PC-3 (cell line): ENCODE data around the gene EP400. TPM values are rescaled to one million over a fixed set of nuclear protein-coding genes. Genes with fewer than 3 reads are reported as not detected.
"Not testable (repeated sequence)": the region's sequence is repeated elsewhere in the genome, so short reads cannot be mapped to it uniquely, and the experiment has no call there.

Experiments
- ATAC-seq: fragments of 200-7000 bp; cut with Tn5 transposase; 2 replicates; pipeline ENCODE4 v1.9.1; 2020; ENCODE audit warnings: mild to moderate bottlenecking, moderate library complexity
- BruUV-seq: library from RNA; stranded (reverse); fragments of 400-500 nt; replicated peaks from 2 replicates; lab custom pipeline; 2021; lab: Mats Ljungman, UMichigan
- CTCF ChIA-PET: fragments of 300-600 bp; sonication (Branson Sonifier 250); formaldehyde crosslinking; loops from one replicate; lab custom pipeline; 2022; ENCODE audit warnings: antibody characterized with exemption; lab: Charles Lee
- POLR2A ChIA-PET: fragments of 300-600 bp; sonication (Branson Sonifier 250); formaldehyde crosslinking; loops from one replicate; lab custom pipeline; 2022; ENCODE audit warnings: antibody characterized with exemption; ENCODE audit not compliant: unreplicated experiment; lab: Charles Lee
- DNase-seq: peaks from one replicate; pipeline ENCODE4 v3.0.0-alpha.2; 2015
- H2AFZ ChIP-seq: fragments of 300-600 bp; sonication (generic); 2 replicates; pipeline ENCODE4 v1.6.0; 2016; ENCODE audit warnings: antibody characterized with exemption, low read length
- H3F3A ChIP-seq: fragments of 300-600 bp; sonication (generic); one replicate; pipeline ENCODE4 v1.6.0; 2017; ENCODE audit warnings: antibody characterized with exemption, low read length, control low read depth, mild to moderate bottlenecking; ENCODE audit not compliant: unreplicated experiment
- H3K27ac ChIP-seq: fragments of 300-600 bp; sonication (generic); 2 replicates; pipeline ENCODE4 v1.5.1; 2016; ENCODE audit warnings: mild to moderate bottlenecking, low read length
- H3K27me3 ChIP-seq: fragments of 300-600 bp; sonication (generic); 2 replicates; pipeline ENCODE4 v1.6.1; 2016; ENCODE audit warnings: low read length, mixed read lengths
- H3K36me3 ChIP-seq: fragments of 300-600 bp; sonication (generic); 2 replicates; pipeline ENCODE4 v1.6.1; 2016; ENCODE audit warnings: low read depth, mixed run types, low read length, mixed read lengths
- H3K4me1 ChIP-seq: fragments of 300-600 bp; sonication (generic); 2 replicates; pipeline ENCODE4 v1.5.1; 2016; ENCODE audit warnings: low read length; ENCODE audit not compliant: insufficient read depth
- H3K4me2 ChIP-seq: fragments of 300-600 bp; sonication (generic); 2 replicates; pipeline ENCODE4 v1.6.0; 2016; ENCODE audit warnings: low read length
- H3K4me3 ChIP-seq: fragments of 300-600 bp; sonication (generic); 2 replicates; pipeline ENCODE4 v1.5.1; 2016; ENCODE audit warnings: mild to moderate bottlenecking, low read length, mixed read lengths
- H3K79me2 ChIP-seq: fragments of 300-600 bp; sonication (generic); 2 replicates; pipeline ENCODE4 v1.6.1; 2017; ENCODE audit warnings: low read length, mixed read lengths
- H3K9ac ChIP-seq: fragments of 300-600 bp; sonication (generic); 2 replicates; pipeline ENCODE4 v1.6.0; 2016; ENCODE audit warnings: mild to moderate bottlenecking, low read length
- H3K9me2 ChIP-seq: fragments of 300-600 bp; sonication (generic); replicated peaks from 2 replicates; pipeline ENCODE4 v1.6.1; 2016; ENCODE audit warnings: mixed run types, low read length, mixed read lengths
- H3K9me3 ChIP-seq: fragments of 300-600 bp; sonication (generic); 2 replicates; pipeline ENCODE4 v1.6.1; 2016; ENCODE audit warnings: low read length, mixed read lengths
- H4K20me1 ChIP-seq: fragments of 300-600 bp; sonication (generic); 2 replicates; pipeline ENCODE4 v1.6.1; 2016; ENCODE audit warnings: low read length, mixed read lengths
- CTCF ChIP-seq: fragments of 300-600 bp; sonication (generic); conservative IDR thresholded peaks from 2 replicates; pipeline ENCODE4 v1.5.1; 2017; ENCODE audit warnings: antibody characterized with exemption, low read depth, mild to moderate bottlenecking, low read length
- EZH2 ChIP-seq: fragments of 300-600 bp; sonication (generic); IDR thresholded peaks from one replicate; pipeline ENCODE4 v1.6.1; 2017; ENCODE audit warnings: antibody characterized with exemption, mild to moderate bottlenecking, low read length; ENCODE audit not compliant: unreplicated experiment
- EZH2phosphoT487 ChIP-seq: fragments of 300-600 bp; sonication (generic); IDR thresholded peaks from 2 replicates; pipeline ENCODE4 v1.6.1; 2018; ENCODE audit warnings: mild to moderate bottlenecking, antibody characterized with exemption, low read length, borderline replicate concordance
- intact Hi-C: fragments of 100-400 bp; cut with micrococcal nuclease; formaldehyde crosslinking; loops from 2 replicates; pipeline ENCODE4 v1.9.0; 2023
- total RNA-seq: library from RNA; depleted of rRNA; stranded (reverse); fragments of >200 nt; gene quantifications from 2 replicates; pipeline ENCODE4 v1.2.3, GENCODE V29; 2014

Gene EP400
- total RNA-seq, 1 experiment from 2014 or later = 20.2 TPM

- no peak for ATAC-seq
- Histone ChIP-seq H2AFZ (no peak overlapping the region), H3K9me2 (no peaks in the 10 kb centered on the region), H3K9ac (no peak overlapping the region), H3K9me3 (no peaks in the 10 kb centered on the region), H3K4me3 (no peak overlapping the region), H3K27me3 (no peaks in the 10 kb centered on the region), H4K20me1 (peaks cover 5% of the 10 kb centered on the region; the same call in 1 of the 2 replicates), H3K4me2 (no peak overlapping the region), H3K36me3 (peaks cover 4% of the 10 kb centered on the region), H3K4me1 (0 out of 2 replicates have a peak, but pooled peaks cover 5% of the 10 kb centered on the region), H3F3A (peaks cover 11% of the 10 kb centered on the region), H3K79me2 (peaks cover 33% of the 10 kb centered on the region), H3K27ac (no peak overlapping the region)
- TF ChIP-seq CTCF (no peak), EZH2phosphoT487 (no peak), EZH2 (no peak)
- DNase-seq = no peak
- CTCF ChIA-PET = no interaction called here
- BruUV-seq = no TSS peak
- POLR2A ChIA-PET = no interaction called here
- intact Hi-C loops = loop anchor here (2.0 kb wide), 1 partner anchor 19 kb away; the partner anchor contains the start of gene PUS1
Measured at GRCh38 chr12:131948166-131948712, 1.5 kb upstream of the EP400 start.

- POLR2A ChIA-PET, BruUV-seq, H3K36me3 ChIP-seq, DNase-seq, ATAC-seq, H4K20me1 ChIP-seq, H3K9me2 ChIP-seq, H3K4me1 ChIP-seq, H3K9me3 ChIP-seq, H3K27ac ChIP-seq, H3K27me3 ChIP-seq: not testable (repeated sequence)
- Histone ChIP-seq H3K4me2 (peak overlapping the region; percentile 91), H3F3A (peaks cover 11% of the 10 kb centered on the region), H2AFZ (peak overlapping the region; percentile 95), H3K4me3 (peak overlapping the region; percentile 95), H3K9ac (peak overlapping the region; percentile 62), H3K79me2 (peaks cover 40% of the 10 kb centered on the region)
- intact Hi-C loops = loop anchor here (1.0 to 2.0 kb wide), 4 partner anchors 20 to 113 kb away; partner anchors contain the start of gene PUS1
- CTCF ChIA-PET = interaction anchor here (0.6 kb wide), 1 partner anchor 30 kb away, joined by 6 read pairs; no protein-coding TSS in a partner anchor
Measured at GRCh38 chr12:131948713-131949430, 870 bp upstream of the EP400 start.

- no peaks in the 10 kb centered on the region for H3K27me3 ChIP-seq
- H4K20me1 ChIP-seq = peaks cover 10% of the 10 kb centered on the region; the same call in 1 of the 2 replicates
- peak overlapping the region; percentile 94 for H3K9ac ChIP-seq
- peak overlapping the region; percentile 99 for H3K4me2 ChIP-seq
- H3K9me2 ChIP-seq = no peaks in the 10 kb centered on the region
- CTCF ChIA-PET = interaction anchor here (0.7 kb wide), 1 partner anchor 341 kb away, joined by 4 read pairs; no protein-coding TSS in a partner anchor
- TF ChIP-seq EZH2phosphoT487 = no peak
- no peak for TF ChIP-seq CTCF
- TF ChIP-seq EZH2 = no peak
- no peaks in the 10 kb centered on the region for H3K36me3 ChIP-seq
- no peaks in the 10 kb centered on the region for H3K9me3 ChIP-seq
- H3K4me3 ChIP-seq = peak overlapping the region; percentile 95
- H3K4me1 ChIP-seq = peaks cover 5% of the 10 kb centered on the region; the same call in 1 of the 2 replicates
- peaks cover 54% of the 10 kb centered on the region for H3K79me2 ChIP-seq
- H3K27ac ChIP-seq = no peak overlapping the region
- peaks cover 11% of the 10 kb centered on the region for H3F3A ChIP-seq
- H2AFZ ChIP-seq = peak overlapping the region; percentile 78
- DNase-seq (no peak), ATAC-seq (peak; percentile 23)
- POLR2A ChIA-PET = no interaction called here
- intact Hi-C loops = no loop called here
- BruUV-seq = TSS peak; percentile 38
Measured at GRCh38 chr12:131950182-131950913, 606 bp downstream of the EP400 start.

- peaks cover 89% of the 10 kb centered on the region for H3K79me2 ChIP-seq
- H3K9ac ChIP-seq, H3K9me3 ChIP-seq, intact Hi-C loops, H3K9me2 ChIP-seq, H3K4me3 ChIP-seq, H3K36me3 ChIP-seq, DNase-seq, BruUV-seq, H3F3A ChIP-seq, ATAC-seq, CTCF ChIA-PET, H2AFZ ChIP-seq, H3K27me3 ChIP-seq, H3K4me2 ChIP-seq, H3K27ac ChIP-seq, POLR2A ChIA-PET: not testable (repeated sequence)
- H3K4me1 ChIP-seq = peaks cover 16% of the 10 kb centered on the region
- H4K20me1 ChIP-seq = peaks cover 29% of the 10 kb centered on the region
Measured at GRCh38 chr12:131953810-131954209, 4.1 kb downstream of the EP400 start.
